ENCODE measurements around the gene WDR72. TPM values are rescaled to one million over a fixed set of nuclear protein-coding genes. Genes with fewer than 3 reads are reported as not detected.

The WDR72 gene
- total and polyA plus RNA-seq, 2 experiments from 2014 or later, result 0.99 to 1.9 TPM

- no peak for TF ChIP-seq EZH2 (IDR thresholded peaks at IDR 0.05; ENCODE audit: low read depth, unreplicated experiment)
- TF ChIP-seq JUNB (IDR thresholded peaks at IDR 0.05; ENCODE audit: unreplicated experiment), result no peak
- no peak for TF ChIP-seq NANOG (IDR thresholded peaks at IDR 0.05; ENCODE audit: borderline replicate concordance)
- no peak for TF ChIP-seq ETS1 (IDR thresholded peaks at IDR 0.05)
- TF ChIP-seq EZH2phosphoT487 (IDR thresholded peaks at IDR 0.05; ENCODE audit: unreplicated experiment), result no peak
Observed at GRCh38 chr15:53709821-53710220, 49.6 kb downstream of the WDR72 start (continued).

GRCh38 chr15:53695365-53695764 lies 64.1 kb downstream of the WDR72 start:
- Histone ChIP-seq H3K79me2 (replicated peaks; ENCODE audit: insufficient read depth) (no peaks in the 10 kb centered on the region), H3F3A (replicated peaks; ENCODE audit: low read depth) (no peaks in the 10 kb centered on the region), H3K27me3 (ENCODE audit: insufficient read depth) (no peaks in the 10 kb centered on the region), H3K36me3 (ENCODE audit: insufficient read depth) (no peaks in the 10 kb centered on the region), H3K27ac (ENCODE audit: low read depth) (no peak overlapping the region), H3K4me2 (no peak overlapping the region), H2AFZ (no peak overlapping the region), H4K20me1 (replicated peaks; ENCODE audit: insufficient read depth) (no peaks in the 10 kb centered on the region), H3K4me1 (ENCODE audit: insufficient read depth) (no peaks in the 10 kb centered on the region), H3K9me2 (ENCODE audit: insufficient read depth) (no peaks in the 10 kb centered on the region), H3K4me3 (no peak overlapping the region)
- H3K36me3 Mint-ChIP-seq (ENCODE audit: low read depth), result no peaks in the 10 kb centered on the region
- no peak overlapping the region for H3K27ac Mint-ChIP-seq
- no peaks in the 10 kb centered on the region for H3K4me1 Mint-ChIP-seq
- no peak overlapping the region for H3K4me3 Mint-ChIP-seq
- no peak for DNase-seq (ENCODE audit: low spot score)
- peaks cover 1% of the 10 kb centered on the region for H3K27me3 Mint-ChIP-seq (ENCODE audit: insufficient read depth, low read depth, poor library complexity)
- ATAC-seq, result no peak
- peaks cover under 1% of the 10 kb centered on the region; the same call in 1 of the 3 replicates for H3K9me3 Mint-ChIP-seq
- no peak for TF ChIP-seq CREB1 (CRISPR knock-in tag; IDR thresholded peaks at IDR 0.05; ENCODE audit: low read depth)
- no peak for TF ChIP-seq ZNF114 (CRISPR knock-in tag; IDR thresholded peaks at IDR 0.05)
- TF ChIP-seq ZNF331 (CRISPR knock-in tag; IDR thresholded peaks at IDR 0.05; ENCODE audit: low read depth), result no peak
- no peak for TF ChIP-seq EZH2phosphoT487 (IDR thresholded peaks at IDR 0.05; ENCODE audit: unreplicated experiment)
- no peak for TF ChIP-seq CTCF (conservative IDR thresholded peaks at IDR 0.05; ENCODE audit: low read depth in 2 of 2)
- no peak for TF ChIP-seq REST (IDR thresholded peaks at IDR 0.05; ENCODE audit: unreplicated experiment)
- TF ChIP-seq ZNF462 (CRISPR knock-in tag; IDR thresholded peaks at IDR 0.05), result no peak
- TF ChIP-seq ETS1 (IDR thresholded peaks at IDR 0.05), result no peak
- no peak for TF ChIP-seq STAT1 (IDR thresholded peaks at IDR 0.05; ENCODE audit: unreplicated experiment)

Measured in GM23338 (cell line).